DMS79 treated with DMSO at 0.1 percent for 48 hours (cell line): Measurements from ENCODE around the gene SUN1.

Experiments used
- DNase-seq: peaks from one replicate; lab custom pipeline; 2025; lab: John Stamatoyannopoulos, UW

SUN1 gene

GRCh38 chr7:892648-893593 lies 60.6 kb downstream of the SUN1 start:
- no peak for DNase-seq

DNA sequence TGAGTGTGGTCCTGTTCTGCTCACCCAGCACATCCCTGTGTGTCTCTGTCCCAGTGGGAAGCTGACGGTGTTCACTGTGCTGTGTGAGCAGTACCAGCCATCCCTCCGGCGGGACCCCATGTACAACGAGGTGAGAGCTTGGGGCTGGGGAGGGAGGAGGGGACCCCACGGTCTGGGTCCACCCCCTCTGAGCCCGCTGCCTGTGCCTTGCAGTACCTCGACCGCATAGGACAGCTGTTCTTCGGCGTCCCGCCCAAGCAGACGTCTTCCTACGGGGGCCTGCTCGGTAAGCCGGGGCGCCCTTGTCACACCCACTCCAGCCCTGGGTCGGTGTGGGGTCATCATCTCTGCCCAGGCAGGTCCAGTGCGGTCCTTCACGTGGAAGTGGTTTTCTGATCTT lies 61.4 kb downstream of the SUN1 start:
- no peak for DNase-seq

- DNase-seq = no peak
Measured at GRCh38 chr7:894164-894867, 62.0 kb downstream of the SUN1 start.

DNA sequence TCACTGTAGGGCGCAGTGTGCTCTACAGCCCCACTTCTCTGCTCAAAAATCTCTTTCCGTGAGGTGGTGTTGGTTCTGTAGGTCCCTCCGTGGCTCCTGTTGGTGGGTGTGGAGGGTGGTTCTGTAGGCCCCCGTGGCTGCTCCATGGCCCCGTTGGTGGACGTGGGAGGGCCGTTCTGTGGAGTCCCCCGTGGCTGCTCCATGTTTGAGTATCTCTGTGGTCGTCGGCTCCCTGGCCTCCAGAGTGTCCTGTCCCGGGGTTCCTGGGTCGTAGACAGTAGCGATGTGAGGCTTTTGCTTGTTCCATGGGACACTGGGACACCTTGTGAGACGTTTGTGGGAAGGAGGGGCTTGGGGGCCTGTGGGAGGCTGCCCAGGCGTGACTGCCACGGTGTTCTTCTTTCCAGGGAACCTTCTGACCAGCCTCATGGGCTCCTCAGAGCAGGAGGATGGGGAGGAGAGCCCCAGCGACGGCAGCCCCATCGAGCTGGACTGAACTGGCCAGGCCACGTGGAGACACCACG lies 62.7 kb downstream of the SUN1 start:
- DNase-seq = no peak

GRCh38 chr7:895451-896052 lies 63.3 kb downstream of the SUN1 start:
- no peak for DNase-seq

DNA sequence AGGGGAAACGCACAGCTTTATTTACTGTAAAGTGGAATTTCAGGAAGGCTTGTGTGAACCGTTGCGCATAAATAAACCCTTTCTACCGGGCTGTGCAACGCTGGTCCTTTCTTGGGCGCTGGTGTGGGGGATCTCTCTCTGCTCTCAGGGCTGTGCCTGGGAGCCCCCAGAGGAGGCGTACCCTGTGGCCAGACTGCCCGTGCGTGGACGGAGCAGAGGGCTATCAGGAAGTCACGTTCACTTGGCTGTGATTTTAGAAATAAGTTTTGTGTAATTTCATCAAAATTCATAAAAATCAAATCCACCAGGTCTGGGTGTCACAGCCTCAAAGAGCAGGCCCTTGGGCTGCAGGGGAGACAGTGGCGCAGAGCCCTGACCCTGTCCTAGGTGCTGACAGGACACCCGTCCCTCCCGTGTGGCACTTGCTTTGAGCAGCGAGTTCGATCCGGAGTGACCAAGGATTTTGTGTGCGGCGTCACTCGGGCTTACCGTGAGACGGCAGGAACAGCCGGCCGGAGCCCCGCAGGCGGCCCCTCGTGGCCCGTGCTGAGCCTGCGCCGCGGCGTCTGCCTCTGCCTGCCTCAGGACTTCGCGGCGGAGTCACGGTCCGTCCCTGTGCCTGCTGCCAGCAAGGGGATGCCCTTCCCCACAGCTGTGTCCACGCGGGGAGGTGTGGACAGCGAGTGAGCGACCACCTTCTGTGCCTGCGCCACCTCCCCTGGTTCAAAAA lies 64.2 kb downstream of the SUN1 start:
- DNase-seq = no peak

- no peak for DNase-seq
Measured at GRCh38 chr7:897086-897485, 64.8 kb downstream of the SUN1 start.

GRCh38 chr7:897771-898376 lies 65.6 kb downstream of the SUN1 start:
- DNase-seq = no peak

DNA sequence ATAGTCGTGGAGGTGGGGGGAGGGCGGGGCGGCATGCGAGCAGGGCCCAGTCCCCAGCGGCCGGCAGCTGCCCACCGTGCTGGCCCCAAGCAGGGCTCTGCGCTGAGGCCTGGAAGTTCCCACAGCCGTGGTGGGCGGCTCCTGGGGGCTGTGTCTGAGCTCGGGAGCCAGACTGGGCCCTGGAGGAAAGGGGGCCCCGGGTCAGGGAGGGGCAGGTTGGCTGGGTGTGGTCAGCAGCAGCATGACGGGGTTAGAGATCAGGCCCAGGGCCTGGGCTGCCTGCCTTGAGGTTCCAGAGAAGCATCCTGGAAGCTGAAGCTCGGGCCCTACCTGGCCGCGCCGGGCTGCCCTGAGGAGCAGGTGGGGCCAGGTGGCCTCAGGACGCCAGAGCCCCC lies 66.2 kb downstream of the SUN1 start:
- no peak for DNase-seq

GRCh38 chr7:898855-899681 lies 66.8 kb downstream of the SUN1 start:
- no peak for DNase-seq

DNA sequence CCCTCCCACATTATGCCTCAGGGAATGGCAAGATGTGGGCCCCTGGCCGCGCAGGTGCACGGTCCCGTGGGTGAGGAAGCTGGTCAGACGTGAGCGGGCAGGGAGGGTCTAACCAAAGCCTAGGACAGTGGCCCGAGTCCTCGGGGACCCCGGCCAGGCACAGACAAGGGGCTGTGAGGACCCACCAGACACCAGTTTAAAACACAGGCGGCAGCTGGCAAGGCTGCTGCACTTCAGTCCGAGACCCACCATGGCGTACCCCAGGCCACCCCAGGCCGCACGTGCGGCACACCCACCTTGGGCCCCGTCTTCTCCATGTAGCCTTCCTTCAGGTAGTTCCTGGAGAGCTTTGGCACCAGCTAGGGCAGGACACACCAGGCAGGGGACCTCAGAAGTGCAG lies 67.5 kb downstream of the SUN1 start:
- no peak for DNase-seq

- no peak for DNase-seq
Measured at GRCh38 chr7:900331-901040, 68.2 kb downstream of the SUN1 start.

DNA sequence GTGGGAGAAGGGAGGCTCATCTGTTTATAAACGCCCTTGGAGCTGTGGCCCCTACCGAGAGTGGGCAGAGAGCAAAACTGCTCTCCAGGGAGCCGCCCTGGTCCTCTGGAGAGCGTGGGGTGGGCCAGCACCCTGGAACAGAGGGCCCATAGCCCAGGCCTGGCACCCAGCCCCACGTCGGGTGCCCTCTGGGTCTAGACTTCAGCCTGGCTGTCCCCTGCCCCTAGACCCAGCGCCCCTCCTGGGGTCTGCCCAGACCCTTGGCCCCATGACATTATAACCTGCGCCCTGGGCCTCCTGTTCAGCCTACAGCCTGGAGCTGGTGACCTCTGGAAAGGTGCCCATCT lies 68.7 kb downstream of the SUN1 start:
- DNase-seq = no peak

- DNase-seq = no peak
Measured at GRCh38 chr7:901388-902154, 69.3 kb downstream of the SUN1 start.

DNA sequence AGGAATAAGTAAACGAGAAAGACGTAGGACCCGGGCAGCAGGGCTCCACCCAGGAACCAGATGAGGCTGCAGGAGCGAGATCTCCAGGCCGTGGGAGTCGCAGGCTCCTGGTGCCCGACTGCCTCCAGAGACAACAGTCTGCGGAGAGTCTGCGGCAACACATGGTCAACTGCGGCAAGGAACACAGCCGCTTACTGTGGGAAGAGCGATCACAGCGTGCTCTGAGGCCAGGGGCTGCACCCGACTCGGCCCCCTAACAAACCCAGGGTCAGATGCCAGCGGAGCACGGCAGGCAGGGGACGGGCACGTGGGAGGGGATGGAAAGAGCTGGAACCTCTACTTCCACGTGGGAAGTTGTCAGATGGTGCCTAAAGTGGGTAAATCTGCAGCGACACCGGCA lies 70.7 kb downstream of the SUN1 start:
- no peak for DNase-seq

DNA sequence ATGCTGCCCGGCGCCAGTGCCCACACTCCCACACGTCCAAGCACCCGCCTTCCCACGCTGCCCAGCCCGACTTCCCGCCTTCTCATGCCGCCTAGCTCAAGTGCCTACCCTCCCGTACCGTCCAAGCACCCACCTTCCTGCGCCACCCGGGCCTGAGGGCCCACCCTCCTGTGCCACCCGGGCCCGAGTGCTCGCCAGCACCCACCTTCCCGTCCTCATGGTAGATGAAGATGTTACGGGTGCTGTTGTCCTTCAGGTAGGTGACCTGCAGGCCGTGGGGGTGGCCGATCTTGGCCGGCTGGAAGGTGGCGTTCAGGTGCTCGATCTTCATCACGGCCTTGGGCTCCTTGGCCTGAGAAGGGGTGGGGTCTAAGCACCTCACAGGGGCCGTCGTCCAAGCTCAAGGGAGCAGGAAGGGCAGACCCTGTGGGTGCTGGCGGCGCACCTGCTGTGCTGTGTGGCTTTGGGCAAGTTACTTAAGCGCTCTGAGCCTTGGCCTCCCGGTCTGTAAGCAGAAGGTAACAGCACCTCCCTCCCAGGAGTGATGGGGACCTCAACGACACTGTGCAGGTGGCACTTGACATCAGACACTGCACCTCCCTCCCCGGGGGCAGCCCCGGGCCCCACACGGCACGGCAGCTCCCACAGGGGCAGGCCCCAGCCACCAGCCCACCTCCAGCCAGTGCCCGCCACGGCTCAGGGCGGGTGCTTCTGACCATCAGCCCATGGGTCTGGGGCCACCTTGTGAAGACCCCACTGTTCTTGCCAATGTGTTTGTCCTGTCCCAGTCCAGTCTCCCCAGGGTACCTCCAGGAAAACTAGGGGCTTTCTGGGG lies 71.9 kb downstream of the SUN1 start:
- no peak for DNase-seq

DNA sequence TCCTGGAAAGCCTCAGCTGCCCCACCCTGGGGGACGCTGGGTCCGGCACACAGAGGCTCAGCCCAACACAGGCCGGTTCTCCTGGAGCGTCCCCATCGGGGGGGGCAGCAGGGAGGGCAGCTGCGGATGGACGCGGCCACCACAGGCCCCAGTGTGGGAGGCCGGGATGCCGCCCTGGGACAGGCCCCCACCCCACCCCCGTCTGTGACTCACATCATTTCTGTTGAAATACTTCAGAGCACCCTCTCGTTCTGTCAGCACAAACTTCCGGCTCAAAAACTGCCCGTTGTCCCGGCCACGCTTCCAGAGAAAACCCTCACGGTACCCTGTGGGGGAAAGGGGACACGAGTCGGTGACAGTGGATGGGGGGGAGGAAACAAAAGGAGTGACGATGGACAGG lies 72.6 kb downstream of the SUN1 start:
- DNase-seq = no peak

- DNase-seq = no peak
Measured at GRCh38 chr7:906776-907157, 74.5 kb downstream of the SUN1 start.
